HG02870 (cell line): ENCODE results near the gene IRF6.
"Not testable (repeated sequence)": the region's sequence is repeated elsewhere in the genome, so short reads cannot be mapped to it uniquely, and the experiment has no call there.

Source experiments
- ATAC-seq: cut with Tn5 transposase; IDR thresholded peaks from one replicate; pipeline ENCODE4 v1.9.1; 2021; ENCODE audit warnings: mild to moderate bottlenecking, moderate library complexity; ENCODE audit not compliant: unreplicated experiment

The IRF6 gene

GRCh38 chr1:209823143-209824041 lies 17.4 kb upstream of the IRF6 start:
- peak; percentile 40 for ATAC-seq

DNA sequence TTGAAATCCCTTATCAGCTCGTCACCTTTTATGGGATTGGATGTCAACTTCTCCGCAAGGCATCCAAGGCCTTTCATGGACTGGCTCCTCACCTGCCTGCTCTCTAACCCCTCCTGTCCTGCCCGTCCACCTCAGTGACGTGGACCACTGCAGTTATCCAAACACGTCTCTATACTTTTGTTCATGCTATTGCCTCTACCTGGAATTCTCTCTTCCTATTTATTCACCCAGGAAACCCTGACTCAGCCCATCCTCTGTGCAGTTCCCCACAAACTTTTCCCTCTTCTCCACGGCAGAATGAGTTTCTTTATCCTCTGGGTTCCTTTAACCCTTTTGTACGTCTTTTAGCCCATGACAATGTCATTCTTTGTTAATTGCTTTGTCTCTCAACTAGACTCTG lies 16.8 kb upstream of the IRF6 start:
- no peak for ATAC-seq

DNA sequence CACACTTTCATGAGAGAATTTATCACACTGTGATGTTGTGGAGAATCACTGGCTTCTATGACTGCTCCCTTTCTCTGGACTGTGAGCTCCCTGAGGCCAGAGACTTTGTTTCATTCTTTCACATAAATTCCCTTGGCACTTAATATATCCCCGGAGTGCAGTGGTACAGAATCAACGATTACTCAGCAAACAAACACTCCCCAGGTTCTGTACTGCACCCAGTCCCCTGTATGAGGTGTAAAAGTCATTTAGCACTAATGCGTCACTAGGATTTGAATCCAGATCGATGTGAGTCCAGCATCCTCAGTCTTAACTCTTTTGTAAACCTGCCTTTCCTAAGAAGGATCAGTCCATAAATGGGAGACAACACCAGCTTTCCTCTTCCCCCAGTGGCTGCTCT lies 15.0 kb upstream of the IRF6 start:
- ATAC-seq, result no peak

- ATAC-seq, result no peak
These were observed 13.1 kb upstream of the IRF6 start for GRCh38 chr1:209819058-209819457.

DNA sequence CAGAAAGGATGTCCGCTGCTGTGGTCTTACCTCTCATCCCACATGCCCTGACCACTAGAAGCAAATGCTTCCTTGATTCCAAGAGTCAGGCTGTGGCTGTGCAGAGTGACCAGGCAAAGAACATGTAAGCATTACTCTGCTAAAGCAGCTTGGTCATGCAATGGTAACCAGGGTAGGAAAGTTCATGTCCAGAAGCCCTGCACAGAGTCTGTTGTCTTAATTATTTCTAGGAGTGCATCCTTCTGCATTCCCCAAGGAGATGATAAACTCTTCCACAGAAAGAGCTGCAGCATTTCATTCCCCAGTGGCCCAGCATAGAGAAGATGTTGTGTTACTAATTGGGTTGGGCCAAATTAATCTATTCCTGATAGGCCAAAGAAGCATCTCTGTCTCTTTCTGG lies 11.7 kb upstream of the IRF6 start:
- no peak for ATAC-seq

DNA sequence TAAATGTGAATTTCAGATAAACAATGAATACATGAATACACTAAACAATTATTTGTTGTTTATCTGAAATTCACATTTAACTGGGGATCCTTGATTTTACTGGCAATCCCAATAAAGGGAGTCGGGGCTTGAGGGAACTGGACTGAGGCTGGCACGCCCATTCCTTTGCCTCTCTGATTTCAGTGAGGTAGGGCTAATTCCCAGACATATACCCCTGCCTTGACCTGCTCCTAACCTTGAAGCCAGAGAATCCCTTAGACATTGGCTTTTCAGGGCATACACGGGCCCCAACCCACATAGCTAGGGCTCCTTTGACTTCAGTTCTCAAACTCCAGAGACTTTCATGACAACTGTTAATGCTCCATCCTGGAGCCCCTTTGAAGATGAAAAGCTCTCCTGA lies 11.0 kb upstream of the IRF6 start:
- no peak for ATAC-seq

DNA sequence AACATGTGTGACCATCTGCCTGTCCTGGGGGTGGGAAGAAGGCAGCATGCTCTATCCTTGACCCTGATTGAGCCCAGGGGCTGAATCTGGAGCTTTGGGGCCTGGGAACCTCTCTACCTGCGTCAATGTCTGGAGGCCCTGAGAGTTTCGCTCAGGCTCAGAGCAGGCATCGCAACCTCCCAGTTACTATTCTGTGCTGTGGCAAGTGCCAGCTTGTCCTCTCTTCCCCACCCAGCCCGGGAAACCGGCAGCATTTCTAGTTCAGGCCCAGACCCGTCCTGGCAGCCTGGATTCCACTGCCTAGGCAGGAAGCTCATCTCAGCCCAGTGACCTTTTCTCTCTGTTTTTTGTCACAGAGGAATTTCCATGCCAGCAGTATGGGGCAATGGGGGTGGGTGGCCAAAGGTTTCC lies 10.0 kb upstream of the IRF6 start:
- ATAC-seq, result no peak

DNA sequence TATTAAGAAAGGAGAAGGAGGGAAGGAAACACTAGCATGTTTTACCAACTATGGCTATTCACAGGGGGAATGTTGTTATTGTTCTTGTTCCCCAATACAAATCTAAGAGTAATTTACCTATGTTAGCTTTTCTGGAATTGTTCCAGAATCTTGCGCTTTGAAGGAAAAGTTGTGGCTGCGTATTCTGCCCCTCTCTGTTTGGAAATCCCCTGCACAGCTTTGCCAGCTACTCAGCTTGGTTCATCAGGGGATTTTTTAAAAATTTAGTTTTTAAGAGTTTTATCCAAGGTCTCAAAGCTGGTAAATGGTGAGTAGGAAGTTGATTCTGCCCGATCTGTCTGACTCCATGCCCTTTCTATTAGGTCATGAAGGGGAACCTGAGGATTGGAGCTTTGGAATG lies 9.5 kb upstream of the IRF6 start:
- ATAC-seq, result no peak

DNA sequence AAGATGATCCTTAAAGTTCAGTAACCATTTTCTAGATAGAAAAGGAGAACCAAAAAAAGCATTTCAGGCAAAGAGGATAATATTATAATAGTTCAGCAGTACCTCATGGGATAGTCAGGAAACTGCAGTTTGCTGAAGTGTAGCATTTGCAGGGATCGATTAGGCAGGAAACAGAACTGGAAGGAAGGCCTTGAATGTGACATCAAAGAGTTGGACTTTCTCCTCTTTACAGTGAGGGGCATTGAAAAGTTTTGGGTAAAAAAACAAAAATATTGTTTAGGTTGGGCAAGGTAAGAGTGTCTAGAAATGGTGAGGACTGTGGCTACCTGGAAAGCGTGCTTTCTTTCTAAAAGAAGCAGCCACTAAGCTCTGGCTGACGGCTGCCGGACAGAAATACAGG lies 8.0 kb upstream of the IRF6 start:
- ATAC-seq, result no peak

- ATAC-seq, result no peak
These were observed 4.8 kb upstream of the IRF6 start for GRCh38 chr1:209810783-209811182.

- no peak for ATAC-seq
These were observed 3.7 kb upstream of the IRF6 start for GRCh38 chr1:209809611-209810010.

DNA sequence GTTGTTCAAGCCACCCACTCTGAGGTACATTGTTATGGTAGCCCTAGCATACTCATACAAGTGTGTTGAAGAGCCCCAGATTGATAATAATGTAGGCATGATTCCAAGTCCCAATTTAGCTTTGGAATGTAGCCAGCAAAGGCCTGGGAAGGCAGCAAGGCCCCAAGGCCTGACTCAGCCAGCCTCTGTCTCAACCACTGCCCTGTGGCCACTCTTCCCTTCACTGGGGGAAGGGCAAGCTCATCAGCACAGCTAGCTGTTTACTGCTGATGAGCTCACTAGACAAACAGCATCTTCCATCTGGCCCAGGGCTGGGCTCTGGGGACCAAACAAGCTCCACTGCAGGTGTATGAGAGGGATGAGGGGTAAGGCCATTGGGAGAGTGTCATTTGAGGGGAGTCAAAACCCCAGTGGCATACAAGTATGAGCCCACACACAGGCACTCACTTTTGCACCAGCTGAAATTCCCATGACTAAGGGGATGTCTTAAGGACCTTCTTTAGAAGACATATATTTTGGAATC lies 2.2 kb upstream of the IRF6 start:
- no peak for ATAC-seq

GRCh38 chr1:209807509-209807908 lies 1.6 kb upstream of the IRF6 start:
- no peak for ATAC-seq

GRCh38 chr1:209805341-209805781 lies 581 bp downstream of the IRF6 start:
- ATAC-seq, result no peak

DNA sequence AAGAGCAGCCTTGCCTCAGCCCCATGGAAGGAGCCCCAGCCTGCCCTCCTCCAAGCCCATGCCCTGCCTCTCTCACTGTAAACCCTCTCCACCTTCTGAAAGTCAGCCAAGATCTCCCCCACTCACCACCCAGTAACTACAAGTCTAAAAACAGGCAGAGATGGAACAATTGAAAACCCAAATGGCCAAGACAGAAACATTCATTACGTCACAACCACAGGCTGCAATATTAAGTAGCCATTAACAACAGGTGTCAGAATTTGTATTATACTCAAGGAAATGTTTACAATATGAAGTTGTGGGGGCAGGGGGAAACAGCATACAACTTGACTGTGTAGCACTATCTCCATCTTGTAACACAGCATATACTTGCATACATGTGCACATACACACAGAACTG lies 2.4 kb downstream of the IRF6 start:
- ATAC-seq, result no peak

- no peak for ATAC-seq
These were observed 3.2 kb downstream of the IRF6 start for GRCh38 chr1:209802780-209803152.

DNA sequence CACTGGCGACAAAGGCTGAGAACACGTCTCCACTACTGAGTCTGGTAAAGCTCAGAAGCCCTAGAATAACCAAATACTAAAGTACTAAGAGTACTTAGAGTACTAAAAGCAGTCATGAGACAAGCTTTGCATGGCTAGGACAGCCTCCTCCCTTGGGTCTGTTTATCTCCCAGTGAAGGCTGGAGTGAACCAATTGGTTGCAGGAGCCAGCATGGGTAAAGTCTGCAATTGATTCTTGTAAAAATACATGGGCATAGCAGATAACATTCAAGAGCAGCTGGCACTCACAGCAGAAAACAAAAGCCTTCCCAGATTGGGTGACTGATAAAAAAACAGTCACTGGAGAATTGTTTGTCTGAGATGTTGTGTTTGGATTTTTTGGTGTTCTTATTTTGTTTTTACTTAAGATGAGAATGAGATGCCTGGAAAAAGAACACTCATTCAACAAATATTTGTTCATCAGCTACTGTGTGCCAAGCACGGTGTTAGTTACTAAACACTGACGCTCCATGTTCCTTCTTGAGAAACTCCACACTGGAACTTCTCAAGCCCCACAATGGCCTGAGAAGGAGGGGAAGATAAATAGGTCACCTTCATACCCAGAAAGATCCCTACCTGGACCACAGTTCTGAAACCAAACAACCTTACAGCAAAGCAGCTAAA lies 3.7 kb downstream of the IRF6 start:
- ATAC-seq, result no peak

GRCh38 chr1:209800984-209801834 lies 4.7 kb downstream of the IRF6 start:
- ATAC-seq, result no peak

DNA sequence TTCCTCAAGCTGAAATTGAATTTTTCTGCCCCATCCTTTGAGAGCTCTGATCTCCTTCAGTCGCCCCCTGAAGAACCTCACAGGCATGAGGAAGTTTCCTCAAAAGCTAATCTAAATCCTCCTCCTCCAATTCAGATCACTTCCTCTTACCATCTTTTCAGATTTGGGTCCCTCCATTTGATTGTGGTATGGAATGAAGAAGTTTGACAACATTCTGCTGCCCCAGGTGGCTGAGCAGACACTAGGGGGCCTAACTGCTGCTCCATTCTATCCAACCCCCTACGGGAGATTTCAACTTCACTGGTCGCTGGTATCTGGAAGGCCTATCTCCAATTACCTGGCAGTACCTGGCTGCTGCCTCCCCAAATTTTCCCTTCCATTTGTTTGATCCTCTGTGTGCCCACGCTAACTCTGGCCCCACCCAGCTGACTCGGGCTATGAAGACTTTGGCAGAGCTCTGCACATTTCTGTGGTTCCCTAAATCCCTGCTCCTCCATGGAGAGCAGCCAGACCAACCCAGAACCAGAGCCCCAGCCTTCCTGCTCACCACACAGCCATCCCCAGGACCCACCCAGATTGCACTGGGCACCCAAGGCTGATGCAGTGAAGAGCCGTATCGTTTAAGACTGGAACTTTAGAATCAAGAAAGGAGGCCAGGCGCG lies 7.8 kb downstream of the IRF6 start:
- ATAC-seq, result no peak

DNA sequence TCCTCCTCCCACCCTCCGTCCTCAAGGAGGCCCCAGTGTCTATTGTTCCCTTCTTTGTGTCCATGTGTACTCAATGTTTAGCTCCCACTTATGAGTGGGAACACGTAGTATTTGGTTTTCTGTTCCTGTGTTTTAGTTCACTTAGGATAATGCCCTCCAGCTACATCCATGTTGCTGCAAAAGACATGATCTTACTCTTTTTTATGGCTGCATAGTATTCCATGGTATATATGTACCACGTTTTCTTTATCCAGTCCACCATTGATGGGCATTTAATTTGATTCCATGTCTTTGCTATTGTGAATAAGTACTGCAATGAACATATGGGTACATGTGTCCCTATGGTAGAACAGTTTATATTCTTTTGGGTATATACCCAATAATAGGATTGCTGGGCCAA lies 12.2 kb downstream of the IRF6 start:
- not testable (repeated sequence) for ATAC-seq

DNA sequence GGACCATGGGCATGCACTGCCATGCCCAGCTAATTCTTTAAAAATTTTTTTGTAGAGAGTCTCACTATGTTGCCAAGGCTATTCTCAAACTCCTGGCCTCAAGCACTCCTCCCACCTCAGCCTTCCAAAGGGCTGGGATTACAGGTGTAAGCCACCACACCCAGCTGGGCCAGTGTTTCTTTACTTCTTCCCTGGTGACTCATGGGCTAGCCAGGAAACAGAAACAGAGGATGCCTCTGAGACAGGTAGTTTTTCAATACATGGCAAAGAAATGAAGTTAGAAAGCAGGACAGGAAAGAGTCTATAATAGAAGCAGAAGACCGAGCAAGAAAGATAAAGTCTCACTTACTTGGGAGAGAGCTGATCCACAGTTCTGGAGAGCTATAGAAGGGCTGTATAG lies 14.0 kb downstream of the IRF6 start:
- ATAC-seq, result no peak
